ENCODE data around the gene DAB1.

The DAB1 gene

GRCh38 chr1:57072401-57073110 lies 351.3 kb downstream of the DAB1 start:
- peak; percentile 35 for DNase-seq (ENCODE audit: low spot score)

GRCh38 chr1:57067863-57068262 lies 356.0 kb downstream of the DAB1 start:
- no peak for DNase-seq (ENCODE audit: low spot score)

GRCh38 chr1:57066980-57067610 lies 356.8 kb downstream of the DAB1 start:
- DNase-seq (ENCODE audit: low spot score) = no peak

- DNase-seq (ENCODE audit: low spot score) = no peak
These were observed 358.4 kb downstream of the DAB1 start for GRCh38 chr1:57065442-57065841.

GRCh38 chr1:57064379-57065140 lies 359.3 kb downstream of the DAB1 start:
- no peak for DNase-seq (ENCODE audit: low spot score)

GRCh38 chr1:57063406-57064125 lies 360.3 kb downstream of the DAB1 start:
- DNase-seq (ENCODE audit: low spot score) = no peak

GRCh38 chr1:57061369-57061768 lies 362.5 kb downstream of the DAB1 start:
- DNase-seq (ENCODE audit: low spot score) = peak; percentile 20

- no peak for DNase-seq (ENCODE audit: low spot score)
These were observed 363.4 kb downstream of the DAB1 start for GRCh38 chr1:57060451-57060850.

GRCh38 chr1:57058652-57059501 lies 365.0 kb downstream of the DAB1 start:
- no peak for DNase-seq (ENCODE audit: low spot score)

- no peak for DNase-seq (ENCODE audit: low spot score)
These were observed 375.0 kb downstream of the DAB1 start for GRCh38 chr1:57048856-57049255.

- DNase-seq (ENCODE audit: low spot score) = no peak
These were observed 377.4 kb downstream of the DAB1 start for GRCh38 chr1:57046462-57046861.

GRCh38 chr1:57041901-57042300 lies 382.0 kb downstream of the DAB1 start:
- DNase-seq (ENCODE audit: low spot score) = no peak

GRCh38 chr1:57040811-57041210 lies 383.0 kb downstream of the DAB1 start:
- DNase-seq (ENCODE audit: low spot score) = no peak

- DNase-seq (ENCODE audit: low spot score) = no peak
These were observed 386.9 kb downstream of the DAB1 start for GRCh38 chr1:57036641-57037579.

GRCh38 chr1:57034713-57035112 lies 389.1 kb downstream of the DAB1 start:
- DNase-seq (ENCODE audit: low spot score) = no peak

- no peak for DNase-seq (ENCODE audit: low spot score)
These were observed 390.4 kb downstream of the DAB1 start for GRCh38 chr1:57033222-57034001.

- no peak for DNase-seq (ENCODE audit: low spot score)
These were observed 397.1 kb downstream of the DAB1 start for GRCh38 chr1:57026624-57027354.

- peak; percentile 81 for DNase-seq (ENCODE audit: low spot score)
These were observed 399.0 kb downstream of the DAB1 start for GRCh38 chr1:57024855-57025254.

- no peak for DNase-seq (ENCODE audit: low spot score)
These were observed 399.4 kb downstream of the DAB1 start for GRCh38 chr1:57024428-57024827.
